ENCODE results near the gene TATDN2.

The TATDN2 gene

GRCh38 chr3:10233988-10234387 lies 14.3 kb upstream of the TATDN2 start:
- H2BK120ac ChIP-seq (ENCODE audit: low read depth, low read length): no peak overlapping the region
- H3K36me3 ChIP-seq (ENCODE audit: control insufficient read depth, insufficient read depth, low read length): no peaks in the 10 kb centered on the region
- no peak overlapping the region for H2BK15ac ChIP-seq (replicated peaks; ENCODE audit: low read depth)
- no CpG with 5 or more reads among the region's 13 CpGs for WGBS (ENCODE audit: extremely low coverage, insufficient coverage, low lambda C conversion rate)
- H3K79me1 ChIP-seq (ENCODE audit: low read length): no peaks in the 10 kb centered on the region
- H2BK5ac ChIP-seq (ENCODE audit: low read length): no peak overlapping the region
- H3K9ac ChIP-seq (ENCODE audit: low read length): no peak overlapping the region
- H3K79me2 ChIP-seq (ENCODE audit: control insufficient read depth, insufficient read depth, low read length): no peaks in the 10 kb centered on the region
- H4K5ac ChIP-seq (ENCODE audit: low read length): no peak overlapping the region
- no peak overlapping the region for H3K56ac ChIP-seq (ENCODE audit: low read length)
- no peaks in the 10 kb centered on the region for H3K27me3 ChIP-seq (ENCODE audit: insufficient read depth, low read length, poor library complexity)
- H3K4ac ChIP-seq (ENCODE audit: low read depth, low read length): no peak overlapping the region
- no peak overlapping the region for H3K27ac ChIP-seq (ENCODE audit: low read depth, low read length)
- H3K4me3 ChIP-seq (ENCODE audit: low read length): no peak overlapping the region
- no peak overlapping the region for H2AK5ac ChIP-seq (ENCODE audit: low read length)
- H3K4me2 ChIP-seq (ENCODE audit: low read length): no peak overlapping the region
- no peaks in the 10 kb centered on the region for H3K4me1 ChIP-seq (ENCODE audit: control insufficient read depth, low read depth, low read length)
- no peak overlapping the region for H4K8ac ChIP-seq (ENCODE audit: low read depth, low read length)
- no peak overlapping the region for H3K23ac ChIP-seq (ENCODE audit: low read length)
- DNase-seq: no peak
- H3K18ac ChIP-seq (ENCODE audit: low read length): no peak overlapping the region

GRCh38 chr3:10234526-10235230 lies 13.6 kb upstream of the TATDN2 start:
- no peak overlapping the region for H4K8ac ChIP-seq (ENCODE audit: low read depth, low read length)
- H4K5ac ChIP-seq (ENCODE audit: low read length): no peak overlapping the region
- no peaks in the 10 kb centered on the region for H3K79me2 ChIP-seq (ENCODE audit: control insufficient read depth, insufficient read depth, low read length)
- H3K23ac ChIP-seq (ENCODE audit: low read length): no peak overlapping the region
- H2BK15ac ChIP-seq (replicated peaks; ENCODE audit: low read depth): no peak overlapping the region
- no peak overlapping the region for H3K9ac ChIP-seq (ENCODE audit: low read length)
- peak; percentile 49 for DNase-seq
- H2AK5ac ChIP-seq (ENCODE audit: low read length): no peak overlapping the region
- no peak overlapping the region for H3K27ac ChIP-seq (ENCODE audit: low read depth, low read length)
- H3K4me3 ChIP-seq (ENCODE audit: low read length): no peak overlapping the region
- no peaks in the 10 kb centered on the region for H3K4me1 ChIP-seq (ENCODE audit: control insufficient read depth, low read depth, low read length)
- H3K27me3 ChIP-seq (ENCODE audit: insufficient read depth, low read length, poor library complexity): no peaks in the 10 kb centered on the region
- WGBS (ENCODE audit: extremely low coverage, insufficient coverage, low lambda C conversion rate): no CpG with 5 or more reads among the region's 36 CpGs
- no peak overlapping the region for H3K56ac ChIP-seq (ENCODE audit: low read length)
- H3K4me2 ChIP-seq (ENCODE audit: low read length): no peak overlapping the region
- no peak overlapping the region for H2BK5ac ChIP-seq (ENCODE audit: low read length)
- no peak overlapping the region for H2BK120ac ChIP-seq (ENCODE audit: low read depth, low read length)
- H3K36me3 ChIP-seq (ENCODE audit: control insufficient read depth, insufficient read depth, low read length): no peaks in the 10 kb centered on the region
- no peak overlapping the region for H3K18ac ChIP-seq (ENCODE audit: low read length)
- H3K4ac ChIP-seq (ENCODE audit: low read depth, low read length): no peak overlapping the region
- no peaks in the 10 kb centered on the region for H3K79me1 ChIP-seq (ENCODE audit: low read length)

GRCh38 chr3:10235551-10235950 lies 12.7 kb upstream of the TATDN2 start:
- H2AK5ac ChIP-seq (ENCODE audit: low read length): no peak overlapping the region

GRCh38 chr3:10238345-10239183 lies 9.7 kb upstream of the TATDN2 start:
- Histone ChIP-seq H2BK5ac (ENCODE audit: low read length) (no peak overlapping the region), H3K79me1 (ENCODE audit: low read length) (no peaks in the 10 kb centered on the region), H2BK120ac (ENCODE audit: low read depth, low read length) (no peak overlapping the region), H3K4ac (ENCODE audit: low read depth, low read length) (no peak overlapping the region), H3K56ac (ENCODE audit: low read length) (no peak overlapping the region), H3K4me2 (ENCODE audit: low read length) (no peak overlapping the region), H2BK15ac (replicated peaks; ENCODE audit: low read depth) (no peak overlapping the region), H3K4me1 (ENCODE audit: control insufficient read depth, low read depth, low read length) (no peaks in the 10 kb centered on the region), H3K79me2 (ENCODE audit: control insufficient read depth, insufficient read depth, low read length) (no peaks in the 10 kb centered on the region), H3K4me3 (ENCODE audit: low read length) (no peak overlapping the region), H3K18ac (ENCODE audit: low read length) (no peak overlapping the region), H4K5ac (ENCODE audit: low read length) (no peak overlapping the region), H3K36me3 (ENCODE audit: control insufficient read depth, insufficient read depth, low read length) (no peaks in the 10 kb centered on the region), H3K27me3 (ENCODE audit: insufficient read depth, low read length, poor library complexity) (no peaks in the 10 kb centered on the region), H4K8ac (ENCODE audit: low read depth, low read length) (no peak overlapping the region), H2AK5ac (ENCODE audit: low read length) (no peak overlapping the region), H3K27ac (ENCODE audit: low read depth, low read length) (no peak overlapping the region), H3K9ac (ENCODE audit: low read length) (no peak overlapping the region), H3K23ac (ENCODE audit: low read length) (no peak overlapping the region)
- WGBS (ENCODE audit: extremely low coverage, insufficient coverage, low lambda C conversion rate): no CpG with 5 or more reads among the region's 15 CpGs
- DNase-seq: no peak

More at GRCh38 chr3:10235551-10235950, 12.7 kb upstream of the TATDN2 start:
- H3K4me1 ChIP-seq (ENCODE audit: control insufficient read depth, low read depth, low read length): no peaks in the 10 kb centered on the region
- no peak overlapping the region for H3K18ac ChIP-seq (ENCODE audit: low read length)
- H4K5ac ChIP-seq (ENCODE audit: low read length): no peak overlapping the region
- no peak overlapping the region for H2BK120ac ChIP-seq (ENCODE audit: low read depth, low read length)
- no peak for DNase-seq
- H3K79me2 ChIP-seq (ENCODE audit: control insufficient read depth, insufficient read depth, low read length): no peaks in the 10 kb centered on the region
- H3K27me3 ChIP-seq (ENCODE audit: insufficient read depth, low read length, poor library complexity): no peaks in the 10 kb centered on the region
- H3K56ac ChIP-seq (ENCODE audit: low read length): no peak overlapping the region
- no peaks in the 10 kb centered on the region for H3K36me3 ChIP-seq (ENCODE audit: control insufficient read depth, insufficient read depth, low read length)
- no peak overlapping the region for H3K4ac ChIP-seq (ENCODE audit: low read depth, low read length)
- no peak overlapping the region for H3K27ac ChIP-seq (ENCODE audit: low read depth, low read length)
- H3K23ac ChIP-seq (ENCODE audit: low read length): no peak overlapping the region
- H3K4me3 ChIP-seq (ENCODE audit: low read length): no peak overlapping the region
- H3K4me2 ChIP-seq (ENCODE audit: low read length): no peak overlapping the region
- no CpG with 5 or more reads among the region's 6 CpGs for WGBS (ENCODE audit: extremely low coverage, insufficient coverage, low lambda C conversion rate)
- H3K9ac ChIP-seq (ENCODE audit: low read length): no peak overlapping the region
- no peak overlapping the region for H2BK5ac ChIP-seq (ENCODE audit: low read length)
- H4K8ac ChIP-seq (ENCODE audit: low read depth, low read length): no peak overlapping the region
- no peak overlapping the region for H2BK15ac ChIP-seq (replicated peaks; ENCODE audit: low read depth)
- no peaks in the 10 kb centered on the region for H3K79me1 ChIP-seq (ENCODE audit: low read length)

GRCh38 chr3:10240799-10241198 lies 7.5 kb upstream of the TATDN2 start:
- no peaks in the 10 kb centered on the region for H3K27me3 ChIP-seq (ENCODE audit: insufficient read depth, low read length, poor library complexity)
- no peak overlapping the region for H3K9ac ChIP-seq (ENCODE audit: low read length)
- H2BK120ac ChIP-seq (ENCODE audit: low read depth, low read length): no peak overlapping the region
- H3K4me2 ChIP-seq (ENCODE audit: low read length): no peak overlapping the region
- H3K4me3 ChIP-seq (ENCODE audit: low read length): no peak overlapping the region
- H3K23ac ChIP-seq (ENCODE audit: low read length): no peak overlapping the region
- H3K56ac ChIP-seq (ENCODE audit: low read length): no peak overlapping the region
- no peaks in the 10 kb centered on the region for H3K36me3 ChIP-seq (ENCODE audit: control insufficient read depth, insufficient read depth, low read length)
- H3K4me1 ChIP-seq (ENCODE audit: control insufficient read depth, low read depth, low read length): no peaks in the 10 kb centered on the region
- H2AK5ac ChIP-seq (ENCODE audit: low read length): no peak overlapping the region
- H4K8ac ChIP-seq (ENCODE audit: low read depth, low read length): no peak overlapping the region
- H2BK15ac ChIP-seq (replicated peaks; ENCODE audit: low read depth): no peak overlapping the region
- H4K5ac ChIP-seq (ENCODE audit: low read length): no peak overlapping the region
- H3K79me1 ChIP-seq (ENCODE audit: low read length): no peaks in the 10 kb centered on the region
- DNase-seq: no peak
- no peak overlapping the region for H3K18ac ChIP-seq (ENCODE audit: low read length)
- WGBS (ENCODE audit: extremely low coverage, insufficient coverage, low lambda C conversion rate): no CpG with 5 or more reads among the region's 6 CpGs
- no peak overlapping the region for H3K4ac ChIP-seq (ENCODE audit: low read depth, low read length)
- H2BK5ac ChIP-seq (ENCODE audit: low read length): no peak overlapping the region
- no peak overlapping the region for H3K27ac ChIP-seq (ENCODE audit: low read depth, low read length)
- H3K79me2 ChIP-seq (ENCODE audit: control insufficient read depth, insufficient read depth, low read length): no peaks in the 10 kb centered on the region

Measured in mesendoderm (in vitro differentiated cells).